Pancreas (tissue), 10 donors: Measurements from ENCODE around the gene KRTAP10-12. TPM values are rescaled to one million over a fixed set of nuclear protein-coding genes. Genes with fewer than 3 reads are reported as not detected.

Source experiments
- ATAC-seq, 4 donors: fragments of 200-7000 bp; cut with Tn5 transposase; one replicate each; pipeline versions ENCODE4 v1.8.0 to v1.9.1; 2020; ENCODE audit warnings: mild to moderate bottlenecking in 4 of 4, moderate library complexity in 4 of 4
- DNase-seq, 6 donors: peaks; one replicate each; pipeline ENCODE4 v3.0.0-alpha.2; 2020
- FAIRE-seq: peaks from 2 replicates; lab custom pipeline; 2012; peaks lifted over from hg19 to GRCh38; lab: Jason Lieb, UNC
- H3K27ac ChIP-seq, 4 donors: fragments of 200-600 bp; sonication (generic); 1 replicate in 3 of 4; 2 replicates in 1 of 4; pipeline versions ENCODE4 v1.5.0 to v1.8.0; 2020
- H3K27me3 ChIP-seq, 4 donors: fragments of 200-600 bp; one replicate each; pipeline ENCODE4 v1.8.0; 2021
- H3K36me3 ChIP-seq, 3 donors: fragments of 200-600 bp; sonication (generic) in 1 of 3; one replicate each; pipeline versions ENCODE4 v1.5.0 to v1.8.0; 2020 to 2021
- H3K4me1 ChIP-seq, 3 donors: fragments of 200-600 bp; one replicate each; pipeline ENCODE4 v1.8.0; 2021
- H3K4me3 ChIP-seq, 4 donors: fragments of 200-600 bp; sonication (generic) in 2 of 4; one replicate each; pipeline versions ENCODE4 v1.5.0 to v1.8.0; 2020 to 2021
- H3K9me3 ChIP-seq, 4 donors: fragments of 200-600 bp; one replicate each; pipeline ENCODE4 v1.8.0; 2021
- CTCF ChIP-seq, 4 donors: fragments of 200-600 bp; sonication (generic) in 3 of 4; IDR thresholded peaks; one replicate each; pipeline versions ENCODE4 v1.5.0 to v1.8.0; 2021; ENCODE audit warnings: antibody characterized with exemption in 4 of 4
- WGBS, 2 donors: extraction: QIAGEN DNeasy Blood & Tissue Kit; methylation state at CpG; one replicate each; pipeline ENCODE4 v1.1.7; 2013; 5-methylcytosine and 5-hydroxymethylcytosine counted together
- intact Hi-C, 3 donors: fragments of 100-400 bp; cut with DNase I; formaldehyde crosslinking; loops; one replicate each; pipeline versions ENCODE4 v1.11.1 to v1.14.2; 2022
- polyA plus RNA-seq, 2 donors: library from polyadenylated mRNA; stranded (reverse); fragments of 200-250 nt; gene quantifications; one replicate each; pipeline ENCODE4 v1.2.3, GENCODE V29; 2013
- total RNA-seq, 6 donors: library from RNA; stranded (reverse); fragmentation: NEBNext Ultra II Directional in 4 of 6; extraction: Animal tissue kit (Norgen Biotek cat#: 25700) in 4 of 6; gene quantifications; one replicate each; pipeline versions ENCODE4 v1.2.1 to v1.2.4, GENCODE V29; 2021 to 2023
- donor health status: healthy with polysubstance abuse.
- donor health status: DM: no; HTN: no; CAD: no; lungs with moderate emphysema.
- donor health status: DM: no; HTN: no; CAD: no.
- donor health status: control.
- donor health status: control.
- donor health status: Bipolar disorder and iron deficiency.
- donor health status: DM: yes; HTN: yes; CAD: no.
- donor health status: DM: no; HTN: no; CAD: no.
- donor health status: DM: no; HTN: no; CAD: no.
- donor health status: DM: yes; HTN: yes; CAD: no.

KRTAP10-12 gene
- total and polyA plus RNA-seq, 8 donors, result not detected

GRCh38 chr21:44706026-44706705 is 9.2 kb downstream of the KRTAP10-12 start:
- no peak overlapping the region for H3K4me3 ChIP-seq
- no peak for DNase-seq

DNA sequence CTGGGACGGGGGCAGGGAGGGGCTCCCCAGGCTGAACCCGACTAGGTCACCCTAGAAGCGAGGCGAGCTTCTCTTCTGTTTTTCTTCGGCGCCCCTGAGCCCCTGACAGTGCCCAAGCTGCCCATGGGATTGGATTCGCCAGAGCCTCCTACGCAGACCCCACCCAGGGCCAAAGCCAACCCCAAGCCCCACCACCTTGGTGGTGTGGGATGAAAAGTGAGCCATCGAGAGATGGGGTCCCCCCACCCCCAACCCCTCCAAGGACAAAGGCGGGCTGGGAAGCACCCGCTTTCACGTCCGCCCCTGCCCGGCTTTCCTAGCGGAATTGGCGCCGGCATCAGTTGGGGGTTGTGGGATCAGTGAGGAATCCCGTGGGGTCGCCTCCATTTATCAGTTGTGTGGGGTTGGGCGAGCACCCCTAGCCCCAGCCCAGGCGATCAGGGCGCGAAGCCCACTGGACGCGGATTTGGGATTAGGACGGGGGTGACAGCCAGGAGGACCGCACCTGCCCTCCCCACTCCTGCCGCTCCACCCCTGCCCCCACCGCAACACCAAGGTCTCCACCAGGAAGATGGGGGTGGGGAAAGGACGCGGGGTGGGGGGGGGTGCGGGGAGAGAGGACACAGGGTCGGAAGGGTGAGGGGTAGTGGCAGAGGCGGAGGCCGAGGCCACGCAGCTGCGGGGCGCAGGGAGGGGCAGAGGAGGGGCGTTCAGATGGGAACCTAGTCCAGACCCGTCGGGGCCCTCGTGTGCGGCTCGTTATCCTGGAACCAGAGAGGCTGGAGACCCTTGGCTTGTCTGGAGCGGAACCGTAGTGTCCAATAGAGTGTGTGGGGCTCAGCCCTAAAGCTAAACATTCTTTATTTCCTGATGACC is 10.0 kb downstream of the KRTAP10-12 start:
- WGBS, 2 donors, result 10 to 23% methylated on average over 42 to 46 of the region's 46 CpGs

More at GRCh38 chr21:44706026-44706705, 9.2 kb downstream of the KRTAP10-12 start:
- Histone ChIP-seq H3K9me3 (no peaks in the 10 kb centered on the region), H3K36me3 (no peaks in the 10 kb centered on the region), H3K4me1 (no peaks in the 10 kb centered on the region), H3K27me3 (peaks cover 0 to 25% (median 4%) of the 10 kb centered on the region in 4 donors), H3K27ac (no peak overlapping the region)
- intact Hi-C loops, result no loop called here
- no peak for TF ChIP-seq CTCF (IDR thresholded peaks at IDR 0.05)
- WGBS, 2 donors, result 16 to 22% methylated on average over 52 to 54 of the region's 54 CpGs
- no peak for ATAC-seq
- no peak for FAIRE-seq

DNA sequence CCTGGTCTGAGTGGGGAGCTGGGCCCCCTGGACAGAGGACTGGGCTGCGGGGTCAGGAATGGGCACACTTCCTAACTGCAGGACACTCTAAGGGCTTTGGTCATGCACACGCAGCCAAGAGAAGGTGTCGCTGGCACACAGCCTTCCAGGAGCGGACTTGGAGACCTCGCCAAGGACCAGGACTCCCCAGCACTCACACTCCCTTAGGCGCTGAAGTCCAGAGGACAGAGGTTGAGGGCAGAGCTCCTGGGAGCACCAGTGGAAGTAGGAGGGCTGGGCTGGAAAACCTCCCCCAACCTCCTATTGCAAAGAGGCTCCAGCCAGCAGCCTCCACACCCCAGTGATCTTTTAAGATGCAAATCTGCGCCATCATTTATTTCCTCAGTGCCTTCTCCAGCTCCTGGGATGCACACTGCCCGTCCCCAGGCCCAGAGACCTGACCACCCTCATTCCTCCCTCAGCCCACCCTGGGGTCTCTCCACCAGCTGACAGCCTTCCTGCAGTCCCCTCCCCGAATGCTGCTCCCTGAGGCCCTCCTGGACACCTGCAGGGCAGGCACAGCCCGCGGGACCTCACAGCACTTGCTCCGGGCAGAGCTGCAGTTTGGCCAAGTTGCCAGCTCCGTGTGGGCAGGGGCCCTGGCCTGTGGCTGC is 11.4 kb downstream of the KRTAP10-12 start:
- Histone ChIP-seq H3K27ac (no peak overlapping the region), H3K27me3 (peaks cover 0 to 34% (median 4%) of the 10 kb centered on the region in 4 donors), H3K9me3 (no peaks in the 10 kb centered on the region), H3K36me3 (no peaks in the 10 kb centered on the region), H3K4me3 (no peak overlapping the region), H3K4me1 (no peaks in the 10 kb centered on the region)
- peak in 1 of 6 donors; percentile 51 for DNase-seq
- no peak for FAIRE-seq
- no peak for TF ChIP-seq CTCF (IDR thresholded peaks at IDR 0.05)
- no peak for ATAC-seq
- 20 to 35% methylated on average over 13 of the region's 13 CpGs for WGBS, 2 donors
- intact Hi-C loops, result no loop called here

More for the DNA sequence above, 10.0 kb downstream of the KRTAP10-12 start:
- no peak overlapping the region for H3K27ac ChIP-seq
- FAIRE-seq (no peak), DNase-seq (no peak), ATAC-seq (no peak)
- intact Hi-C loops, result no loop called here
- peaks cover 0 to 25% (median 4%) of the 10 kb centered on the region in 4 donors for H3K27me3 ChIP-seq
- H3K36me3 ChIP-seq, result no peaks in the 10 kb centered on the region
- no peaks in the 10 kb centered on the region for H3K4me1 ChIP-seq
- no peak overlapping the region for H3K4me3 ChIP-seq
- H3K9me3 ChIP-seq, result no peaks in the 10 kb centered on the region
- TF ChIP-seq CTCF (IDR thresholded peaks at IDR 0.05), result no peak

- DNase-seq (no peak), FAIRE-seq (no peak), ATAC-seq (no peak)
- Histone ChIP-seq H3K4me3 (no peak overlapping the region), H3K27ac (no peak overlapping the region), H3K27me3 (peaks cover 0 to 40% (median 4%) of the 10 kb centered on the region in 4 donors), H3K36me3 (no peaks in the 10 kb centered on the region), H3K9me3 (no peaks in the 10 kb centered on the region), H3K4me1 (no peaks in the 10 kb centered on the region)
- TF ChIP-seq CTCF (IDR thresholded peaks at IDR 0.05), result no peak
- WGBS, 2 donors, result 22% methylated on average over 25 of the region's 25 CpGs
- intact Hi-C loops, result no loop called here
Measured at GRCh38 chr21:44708866-44709425, 12.0 kb downstream of the KRTAP10-12 start.
